Fibroblast of lung (primary cell): ENCODE measurements around the gene LTC4S.

Experiments used
- CTCF ChIP-seq, 2 donors: IDR thresholded peaks in 1 of 2; conservative IDR thresholded peaks in 1 of 2; 1 replicate in 1 of 2; 2 replicates in 1 of 2; pipeline ENCODE4 v1.5.1; 2011 to 2012; ENCODE audit warnings: low read length in 2 of 2, control low read depth in 1 of 2, inconsistent platforms in 1 of 2, low read depth in 1 of 2, mild to moderate bottlenecking in 1 of 2
- EZH2 ChIP-seq: IDR thresholded peaks from 2 replicates; pipeline ENCODE4 v1.5.1; 2012; ENCODE audit warnings: low read length, control low read depth, mild to moderate bottlenecking; ENCODE audit errors: missing control alignments

GRCh38 chr5:179783128-179783527 lies 10.7 kb upstream of the LTC4S start:
- TF ChIP-seq CTCF (conservative IDR thresholded peaks at IDR 0.05 in 1 of 2, IDR thresholded peaks at IDR 0.05 in 1 of 2; ENCODE audit: low read depth in 1 of 2, low read length in 2 of 2) (no peak), EZH2 (no peak)
